GM19328 (cell line): ENCODE data around the gene FHIT.
"Not testable (repeated sequence)": the region's sequence is repeated elsewhere in the genome, so short reads cannot be mapped to it uniquely, and the experiment has no call there.

Experiments
- ATAC-seq: cut with Tn5 transposase; IDR thresholded peaks from one replicate; pipeline ENCODE4 v1.9.1; 2021; ENCODE audit warnings: mild to moderate bottlenecking, moderate library complexity; ENCODE audit not compliant: unreplicated experiment

The FHIT gene

DNA sequence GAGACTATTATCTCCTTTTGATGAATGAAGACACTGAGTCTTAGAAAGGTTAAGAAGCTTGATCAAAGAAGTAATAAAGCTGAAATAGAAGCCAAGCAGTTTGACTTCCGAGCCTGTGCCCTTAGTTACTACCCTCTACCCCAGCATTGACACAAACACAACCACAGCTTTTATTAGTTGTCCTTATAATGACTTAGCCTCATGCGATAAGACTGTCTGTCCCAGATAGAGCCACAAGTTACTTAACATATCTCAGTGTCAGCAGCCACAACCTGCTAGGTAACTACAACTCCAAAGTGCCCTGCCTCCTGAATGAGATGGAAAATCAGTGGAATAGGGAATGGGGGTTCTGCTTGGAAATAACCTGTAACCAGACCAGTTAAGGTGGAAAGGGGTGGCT is 1419.9 kb downstream of the FHIT start:
- ATAC-seq, result no peak

- no peak for ATAC-seq
These were observed 1421.7 kb downstream of the FHIT start for GRCh38 chr3:59829527-59829926.

DNA sequence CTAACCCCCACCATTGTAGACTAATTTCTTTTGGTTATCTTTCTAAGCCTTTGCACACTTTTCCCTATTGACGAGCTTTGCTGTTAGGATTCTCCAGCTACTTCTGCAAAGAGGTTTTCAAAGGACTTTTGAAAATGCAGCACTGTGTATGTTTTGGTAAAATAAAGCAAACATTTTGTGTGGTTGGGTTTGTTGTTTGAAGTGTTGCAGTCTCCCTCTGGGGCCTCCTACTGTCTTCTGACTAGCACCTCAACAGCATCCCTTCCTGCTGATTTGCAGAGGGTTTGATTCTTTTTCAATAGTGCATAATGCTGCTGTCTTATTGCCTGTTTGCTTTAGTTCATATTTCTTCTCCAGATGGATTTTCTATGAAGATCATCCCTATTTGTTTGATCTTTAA is 1426.4 kb downstream of the FHIT start:
- no peak for ATAC-seq

GRCh38 chr3:59821274-59821673 is 1430.0 kb downstream of the FHIT start:
- ATAC-seq, result no peak

- no peak for ATAC-seq
These were observed 1430.8 kb downstream of the FHIT start for GRCh38 chr3:59820352-59820934.

- no peak for ATAC-seq
These were observed 1432.3 kb downstream of the FHIT start for GRCh38 chr3:59818919-59819300.

DNA sequence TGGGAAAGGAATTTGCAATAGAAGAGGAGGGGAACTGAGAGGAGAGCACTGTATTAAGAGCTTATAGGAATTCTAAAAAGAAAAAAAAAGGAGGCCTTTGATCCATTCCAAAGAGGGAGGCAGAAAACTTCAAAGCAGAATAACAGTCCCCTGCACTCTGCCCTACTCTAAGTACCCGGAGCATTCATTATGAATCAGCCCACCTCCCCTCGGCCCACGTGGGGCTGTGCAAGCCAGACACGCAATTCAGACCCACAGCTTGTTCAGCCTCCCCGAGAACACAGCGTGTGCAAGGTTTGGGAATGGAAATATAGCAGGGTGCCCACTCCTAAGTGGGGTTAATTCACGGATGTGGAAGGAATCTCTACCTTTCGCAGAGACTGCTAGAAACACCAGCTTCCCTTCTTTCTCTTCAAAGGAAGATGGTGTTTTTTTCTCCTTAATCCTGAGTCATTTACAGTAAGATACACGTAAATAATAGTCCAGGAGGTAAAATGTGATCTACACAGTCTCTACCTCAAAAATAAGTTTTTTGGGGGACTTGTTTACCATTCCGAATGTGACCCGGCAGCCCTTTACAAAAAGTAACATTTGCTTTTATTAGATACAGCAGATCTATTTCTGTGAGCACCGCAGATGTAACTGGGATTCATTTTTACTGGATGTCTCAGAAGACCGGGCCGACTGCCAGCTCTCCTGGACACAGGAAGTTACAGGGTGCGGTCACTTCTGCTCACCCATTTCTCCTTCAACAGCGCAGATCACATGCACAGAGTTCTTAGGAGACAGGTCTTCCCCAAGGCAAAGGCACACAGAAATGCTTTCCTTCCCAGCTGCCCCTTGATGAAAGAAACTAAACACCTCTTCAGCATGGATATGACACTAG is 1433.0 kb downstream of the FHIT start:
- no peak for ATAC-seq

DNA sequence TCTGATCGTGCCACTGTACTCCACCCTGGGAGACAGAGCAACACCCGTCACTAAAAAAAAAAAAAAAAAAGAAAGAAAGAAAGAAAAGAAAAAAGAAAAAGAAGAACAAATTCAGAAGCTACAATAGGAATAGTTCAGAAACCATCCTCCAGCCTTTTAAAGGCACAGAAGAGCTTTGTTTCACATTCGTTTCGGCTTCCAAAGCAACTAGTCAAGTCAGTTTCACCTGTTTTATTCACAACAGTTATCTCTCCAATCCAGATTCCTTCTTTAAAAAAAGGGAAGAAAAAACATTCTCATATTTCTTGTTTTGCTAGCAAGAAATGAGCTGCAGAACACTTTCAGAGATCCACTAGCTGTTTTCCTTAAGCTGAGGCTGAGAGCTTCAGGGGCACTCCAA is 1433.7 kb downstream of the FHIT start:
- ATAC-seq, result no peak

DNA sequence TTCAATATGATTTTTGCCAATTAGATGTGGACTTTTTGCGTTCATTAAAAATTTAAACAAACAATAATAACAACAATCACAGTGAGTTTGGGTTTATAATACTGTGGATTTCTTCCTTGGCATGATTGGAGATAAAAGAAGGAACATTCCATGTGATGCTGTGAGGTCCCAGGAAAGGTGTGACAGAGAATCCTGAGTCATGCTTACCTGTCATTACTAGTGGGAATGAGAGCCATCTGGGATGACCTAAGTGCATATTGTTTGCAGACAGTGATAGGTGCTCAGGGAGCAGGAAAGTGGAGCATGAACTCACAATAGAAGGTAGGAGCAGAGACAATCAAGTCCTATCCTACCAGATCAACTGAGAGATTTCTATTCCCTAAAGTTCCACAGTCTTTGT is 1434.9 kb downstream of the FHIT start:
- ATAC-seq, result no peak

DNA sequence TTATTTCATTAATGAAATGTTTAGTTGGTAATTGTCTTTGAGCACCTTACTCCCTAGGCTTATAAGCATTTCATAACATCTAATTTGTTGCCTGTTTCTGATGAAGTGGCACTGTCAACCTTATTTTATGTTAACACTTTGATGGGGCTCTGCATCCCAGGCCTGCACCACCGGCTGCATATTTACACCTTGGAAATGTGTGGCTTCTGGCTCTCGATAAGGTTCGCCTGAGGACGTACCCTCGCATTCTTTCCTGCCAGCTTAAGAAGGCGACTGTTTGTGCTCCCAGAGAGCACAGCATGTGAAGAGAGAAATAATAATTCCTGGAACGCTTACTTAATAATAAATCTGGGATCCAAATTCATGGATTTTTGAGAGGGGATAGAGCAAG is 1438.1 kb downstream of the FHIT start:
- no peak for ATAC-seq

DNA sequence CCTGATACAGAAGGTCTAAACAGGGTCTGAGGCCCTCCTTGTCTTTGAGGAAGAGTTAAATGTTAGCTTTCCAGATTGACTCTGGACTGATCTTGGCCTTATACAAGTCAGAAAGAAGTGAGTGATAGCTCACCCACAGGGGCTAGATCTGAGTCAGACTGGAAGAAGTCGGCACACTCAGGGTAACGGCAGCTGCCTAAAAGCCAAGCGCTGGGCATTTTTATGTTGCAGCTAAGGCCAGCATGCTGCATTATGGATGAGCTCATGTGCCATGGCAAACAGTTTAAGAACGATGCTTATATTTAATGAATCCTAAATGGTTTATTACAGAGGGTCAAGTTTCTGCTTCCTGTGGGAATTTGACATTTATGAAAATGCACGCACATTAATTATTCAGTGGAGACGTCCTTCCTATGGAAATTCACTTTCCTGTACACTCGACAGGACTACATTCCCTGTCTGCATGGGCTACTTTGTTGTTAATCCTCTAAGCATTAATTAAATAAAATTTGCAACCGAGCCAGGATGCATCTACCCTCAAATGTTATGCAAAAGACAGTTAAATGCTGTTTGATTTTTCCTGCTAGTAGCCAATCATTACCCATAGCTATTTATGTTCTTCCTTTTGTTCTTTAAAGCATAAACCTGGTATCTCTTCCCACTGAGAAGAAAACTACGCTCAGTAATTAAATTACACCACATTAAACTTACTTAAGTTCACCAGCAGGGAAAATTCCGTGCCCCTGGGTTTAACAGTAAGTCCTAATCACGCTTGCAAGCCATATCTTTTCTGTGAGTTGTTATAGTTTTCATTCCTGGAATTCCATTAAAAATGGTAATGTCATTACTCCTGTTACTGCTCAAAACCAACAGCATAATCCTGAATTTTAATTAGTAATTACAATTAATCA is 1438.8 kb downstream of the FHIT start:
- ATAC-seq, result no peak

- ATAC-seq, result no peak
These were observed 1440.1 kb downstream of the FHIT start for GRCh38 chr3:59811160-59811559.

GRCh38 chr3:59810606-59811005 is 1440.6 kb downstream of the FHIT start:
- no peak for ATAC-seq

- ATAC-seq, result no peak
These were observed 1441.4 kb downstream of the FHIT start for GRCh38 chr3:59809710-59810444.

GRCh38 chr3:59809016-59809415 is 1442.2 kb downstream of the FHIT start:
- no peak for ATAC-seq

DNA sequence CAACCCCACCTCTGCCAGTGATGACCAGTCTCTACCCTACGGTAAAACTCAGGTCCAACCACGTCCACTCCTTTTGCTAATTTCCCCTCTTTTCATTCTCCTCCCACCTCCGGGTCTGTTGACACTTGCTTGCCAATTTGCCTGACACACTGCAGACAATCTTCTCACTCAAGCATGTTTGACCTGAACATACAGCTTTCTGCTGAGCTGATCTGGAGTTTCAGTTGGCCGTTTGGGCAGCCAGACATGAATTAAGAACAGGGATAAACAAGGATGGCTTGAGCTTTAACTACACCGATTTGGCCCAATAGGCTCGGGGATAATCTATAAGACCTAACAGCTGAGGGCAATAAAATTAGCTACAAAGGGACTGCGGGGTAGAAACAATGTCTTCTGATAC is 1442.8 kb downstream of the FHIT start:
- no peak for ATAC-seq

DNA sequence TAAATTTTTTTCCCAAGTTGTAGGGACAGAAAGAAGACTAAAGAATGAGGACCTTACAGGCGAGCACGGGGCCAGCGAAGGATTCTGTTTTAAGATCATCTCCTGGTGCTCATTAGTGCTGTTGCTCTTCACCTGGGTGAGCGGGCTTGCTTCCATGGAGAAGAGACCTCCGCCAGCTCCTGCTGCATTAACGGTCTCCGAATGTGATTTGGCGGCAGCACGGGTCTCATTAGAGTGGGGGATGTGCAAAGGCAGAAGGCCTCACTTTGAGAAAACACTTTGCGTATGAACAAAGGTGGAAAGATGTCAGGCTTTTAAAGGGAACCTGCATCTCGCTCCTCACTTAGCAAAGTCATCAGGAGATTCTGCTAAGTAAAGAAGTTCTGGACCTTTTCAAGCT is 1448.0 kb downstream of the FHIT start:
- ATAC-seq, result no peak

DNA sequence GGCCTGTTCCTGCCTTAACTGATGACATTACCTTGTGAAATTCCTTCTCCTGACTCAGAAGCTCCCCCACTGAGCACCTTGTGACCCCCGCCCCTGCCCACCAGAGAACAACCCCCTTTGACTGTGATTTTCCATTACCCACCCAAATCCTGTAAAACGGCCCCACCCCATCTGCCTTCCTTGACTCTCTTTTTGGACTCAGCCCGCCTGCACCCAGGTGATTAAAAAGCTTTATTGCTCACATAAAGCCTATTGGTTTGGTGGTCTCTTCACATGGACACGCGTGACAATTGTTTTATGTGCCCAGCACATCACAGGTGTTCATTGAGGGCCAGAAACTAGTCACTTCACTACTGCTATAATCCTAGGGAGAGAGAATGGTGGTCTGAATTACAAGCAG is 1448.8 kb downstream of the FHIT start:
- not testable (repeated sequence) for ATAC-seq

DNA sequence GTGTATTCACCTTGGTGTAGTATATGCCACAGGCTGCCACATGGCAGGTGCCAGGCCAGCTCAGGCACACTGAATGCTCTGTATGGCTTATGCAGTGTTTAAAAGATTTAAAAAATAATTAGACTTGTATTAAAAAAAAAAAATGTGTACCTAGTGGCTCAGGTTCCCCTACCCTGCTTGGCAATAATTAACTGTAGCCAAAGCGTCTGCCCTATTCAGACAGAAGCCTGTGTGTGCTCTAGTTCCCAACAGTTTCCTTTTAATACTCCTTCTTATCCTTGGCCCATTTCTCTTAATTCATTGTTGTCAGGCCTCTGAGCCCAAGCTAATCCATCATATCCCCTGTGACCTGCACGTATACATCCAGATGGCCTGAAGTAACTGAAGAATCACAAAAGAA is 1449.2 kb downstream of the FHIT start:
- ATAC-seq, result no peak

GRCh38 chr3:59800481-59800880 is 1450.8 kb downstream of the FHIT start:
- ATAC-seq, result no peak
